ENCODE data around the gene R3HDM2. TPM values are rescaled to one million over a fixed set of nuclear protein-coding genes. Genes with fewer than 3 reads are reported as not detected.

The R3HDM2 gene
- total RNA-seq, 4 donors from 2014 or later, result 30.7 to 40.8 (median 35.5) TPM

DNA sequence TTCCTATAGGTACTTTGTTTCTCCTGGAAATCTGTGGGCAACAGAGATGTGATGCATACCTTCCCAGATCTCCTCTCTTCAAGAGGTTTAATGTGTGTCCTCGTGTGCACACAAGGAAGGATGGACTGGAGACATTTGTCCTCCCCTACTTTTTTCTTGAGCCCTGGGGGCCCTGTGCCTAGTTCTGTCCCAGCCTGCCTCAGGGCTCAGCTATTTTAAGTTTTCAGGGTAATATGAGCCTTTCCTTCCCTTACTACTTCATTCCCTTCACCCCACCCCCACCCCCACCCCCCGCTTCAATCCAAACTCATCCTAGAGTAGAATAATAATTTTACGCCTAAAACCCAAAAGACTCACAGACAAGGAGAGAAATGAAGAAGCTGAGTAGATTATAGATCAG lies 180.3 kb downstream of the R3HDM2 start:
- H3K4me3 ChIP-seq (replicated peaks in 1 of 3), result no peak overlapping the region
- H3K36me3 ChIP-seq, result peaks cover 4 to 6% of the 10 kb centered on the region in 2 donors
- TF ChIP-seq POLR2A (IDR thresholded peaks at IDR 0.05), result no peak
- TF ChIP-seq, protein P1, sequence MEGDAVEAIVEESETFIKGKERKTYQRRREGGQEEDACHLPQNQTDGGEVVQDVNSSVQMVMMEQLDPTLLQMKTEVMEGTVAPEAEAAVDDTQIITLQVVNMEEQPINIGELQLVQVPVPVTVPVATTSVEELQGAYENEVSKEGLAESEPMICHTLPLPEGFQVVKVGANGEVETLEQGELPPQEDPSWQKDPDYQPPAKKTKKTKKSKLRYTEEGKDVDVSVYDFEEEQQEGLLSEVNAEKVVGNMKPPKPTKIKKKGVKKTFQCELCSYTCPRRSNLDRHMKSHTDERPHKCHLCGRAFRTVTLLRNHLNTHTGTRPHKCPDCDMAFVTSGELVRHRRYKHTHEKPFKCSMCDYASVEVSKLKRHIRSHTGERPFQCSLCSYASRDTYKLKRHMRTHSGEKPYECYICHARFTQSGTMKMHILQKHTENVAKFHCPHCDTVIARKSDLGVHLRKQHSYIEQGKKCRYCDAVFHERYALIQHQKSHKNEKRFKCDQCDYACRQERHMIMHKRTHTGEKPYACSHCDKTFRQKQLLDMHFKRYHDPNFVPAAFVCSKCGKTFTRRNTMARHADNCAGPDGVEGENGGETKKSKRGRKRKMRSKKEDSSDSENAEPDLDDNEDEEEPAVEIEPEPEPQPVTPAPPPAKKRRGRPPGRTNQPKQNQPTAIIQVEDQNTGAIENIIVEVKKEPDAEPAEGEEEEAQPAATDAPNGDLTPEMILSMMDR (IDR thresholded peaks at IDR 0.05), result no peak
- intact Hi-C loops (cut with DNase I), result no loop called here
- H3K4me1 ChIP-seq, result no peaks in the 10 kb centered on the region
- no peaks in the 10 kb centered on the region for H3K27me3 ChIP-seq
- no peak for DNase-seq
- no peak overlapping the region for H3K27ac ChIP-seq
- 73 to 77% methylated on average over 3 of the region's 3 CpGs for WGBS, 2 donors
- no peaks in the 10 kb centered on the region for H3K9me3 ChIP-seq

DNA sequence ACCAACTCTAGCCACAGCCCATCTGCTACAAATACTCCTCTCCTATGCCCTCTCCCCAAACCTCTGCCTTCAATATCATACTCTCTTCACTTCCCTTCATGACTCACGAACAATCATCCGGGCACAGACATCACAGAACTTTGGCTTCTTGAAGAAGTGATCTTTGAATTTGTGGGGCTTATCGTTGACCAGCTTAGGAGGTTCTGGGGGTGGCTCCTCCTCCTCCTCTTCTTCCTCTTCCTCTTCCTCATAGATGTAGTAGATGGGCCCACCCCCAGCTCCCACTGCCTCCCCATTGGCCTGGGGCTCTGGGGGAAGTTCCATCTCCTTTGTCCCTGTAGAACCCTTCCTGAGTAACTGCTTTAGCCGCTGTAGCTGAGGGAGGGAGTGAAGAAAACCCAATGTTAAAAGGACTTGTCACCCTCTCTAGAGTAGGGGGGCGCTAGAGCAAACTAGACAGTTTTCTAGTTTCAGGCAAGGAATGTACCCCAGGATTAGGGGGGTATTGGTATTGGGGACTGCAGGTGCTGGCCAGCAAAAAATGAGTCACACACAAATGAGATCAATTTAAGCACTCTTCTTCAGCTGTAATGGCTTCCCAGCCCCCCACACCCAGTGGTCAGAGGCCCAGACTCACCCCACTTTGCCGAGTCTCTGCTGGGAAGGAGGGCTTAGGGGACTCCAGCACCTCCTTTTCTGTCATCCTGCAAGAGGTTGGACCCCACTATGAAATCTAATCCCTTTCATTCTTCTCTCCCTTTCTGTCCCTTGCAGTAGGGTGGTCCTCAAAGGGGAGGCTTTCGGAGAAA lies 181.7 kb downstream of the R3HDM2 start:
- intact Hi-C loops (cut with DNase I), result no loop called here
- WGBS, 2 donors, result 83 to 85% methylated on average over 7 of the region's 7 CpGs
- H3K4me3 ChIP-seq (replicated peaks in 1 of 3), result no peak overlapping the region
- no peaks in the 10 kb centered on the region for H3K9me3 ChIP-seq
- peaks cover under 1% of the 10 kb centered on the region for H3K27me3 ChIP-seq
- DNase-seq, result no peak
- H3K36me3 ChIP-seq, result no peaks in the 10 kb centered on the region
- H3K27ac ChIP-seq, result no peak overlapping the region
- TF ChIP-seq POLR2A (IDR thresholded peaks at IDR 0.05), result no peak
- TF ChIP-seq, protein P1 (IDR thresholded peaks at IDR 0.05), result no peak
- peaks cover 0 to under 1% of the 10 kb centered on the region in 2 donors for H3K4me1 ChIP-seq

DNA sequence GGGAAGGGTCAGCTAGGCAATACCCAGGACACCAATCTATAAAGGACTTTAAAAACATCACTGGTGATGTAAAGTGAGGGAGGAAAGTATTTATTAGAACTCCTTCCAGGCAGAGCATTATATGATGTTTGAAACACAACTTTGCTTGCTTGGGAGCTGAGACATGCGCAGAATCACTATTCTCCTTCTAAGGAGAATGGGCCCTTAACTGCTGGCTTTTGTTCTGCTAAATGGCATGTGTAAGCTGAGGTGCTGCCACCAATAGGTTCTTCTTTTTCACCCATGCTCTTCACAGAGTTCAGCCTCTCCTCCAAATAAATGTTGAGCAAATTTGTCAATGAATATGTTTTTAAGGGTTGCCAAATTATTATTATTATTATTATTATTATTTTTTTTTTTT lies 183.8 kb downstream of the R3HDM2 start:
- Histone ChIP-seq H3K27me3 (peaks cover 13% of the 10 kb centered on the region), H3K27ac (no peak overlapping the region), H3K4me3 (replicated peaks in 1 of 3) (no peak overlapping the region), H3K9me3 (no peaks in the 10 kb centered on the region), H3K4me1 (peaks cover 17 to 18% of the 10 kb centered on the region in 2 donors), H3K36me3 (no peaks in the 10 kb centered on the region)
- no peak for TF ChIP-seq POLR2A (IDR thresholded peaks at IDR 0.05)
- TF ChIP-seq, protein P1 (IDR thresholded peaks at IDR 0.05), result no peak
- 88 to 91% methylated on average over 1 of the region's 1 CpG for WGBS, 2 donors
- no peak for DNase-seq
- intact Hi-C loops (cut with DNase I), result no loop called here

DNA sequence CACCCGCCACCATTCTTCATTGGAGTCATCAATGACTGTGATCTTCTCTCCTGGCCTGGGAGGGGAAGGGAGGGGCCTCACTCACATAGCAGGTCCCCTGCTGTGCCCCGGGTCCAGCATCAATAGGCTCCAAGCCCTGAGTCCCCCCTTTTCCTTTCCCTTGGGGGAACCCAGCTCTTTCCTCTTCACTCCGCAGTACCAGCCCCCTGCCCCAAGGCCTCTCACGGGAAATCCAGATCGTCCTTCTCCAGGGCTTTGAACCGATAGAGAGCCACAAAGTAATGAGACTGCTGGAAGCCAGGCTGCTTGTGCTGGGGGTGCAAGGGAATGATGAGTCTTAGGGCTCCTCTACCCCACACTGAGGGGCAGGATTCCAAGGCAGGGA lies 186.5 kb downstream of the R3HDM2 start:
- no peaks in the 10 kb centered on the region for H3K36me3 ChIP-seq
- no peaks in the 10 kb centered on the region for H3K9me3 ChIP-seq
- 55 to 58% methylated on average over 6 of the region's 6 CpGs for WGBS, 2 donors
- intact Hi-C loops (cut with DNase I), result loop anchor here (2.0 kb wide), 1 partner anchor 30 kb away; no protein-coding TSS in a partner anchor
- no peak for DNase-seq
- H3K4me1 ChIP-seq, result peaks cover 31 to 42% of the 10 kb centered on the region in 2 donors
- no peak overlapping the region for H3K4me3 ChIP-seq (replicated peaks in 1 of 3)
- no peak overlapping the region for H3K27ac ChIP-seq
- H3K27me3 ChIP-seq, result peaks cover 35% of the 10 kb centered on the region
- TF ChIP-seq POLR2A (IDR thresholded peaks at IDR 0.05), result no peak
- TF ChIP-seq, protein P1 (IDR thresholded peaks at IDR 0.05), result no peak
